OCI-LY1 (cell line): ENCODE data around the gene A2ML1.

Experiments
- H2AFZ ChIP-seq: fragments of 200-600 bp; sonication (generic), shearing (Covaris generic); 2 replicates; pipeline ENCODE4 v1.6.0; 2014; ENCODE audit warnings: antibody characterized with exemption, mild to moderate bottlenecking, low read length
- H3F3A ChIP-seq: fragments of 200-600 bp; sonication (generic), shearing (Covaris generic); 2 replicates; pipeline ENCODE4 v1.6.0; 2014; ENCODE audit warnings: mild to moderate bottlenecking, antibody characterized with exemption, low read length, moderate library complexity; ENCODE audit not compliant: insufficient read depth
- H3K27ac ChIP-seq: fragments of 200-600 bp; sonication (generic); 2 replicates; pipeline ENCODE4 v1.5.1; 2014; ENCODE audit warnings: low read length, mixed run types, mild to moderate bottlenecking, low read depth; ENCODE audit not compliant: poor library complexity, severe bottlenecking
- H3K27me3 ChIP-seq: fragments of 200-600 bp; sonication (generic); 2 replicates; pipeline ENCODE4 v1.6.0; 2014; ENCODE audit warnings: antibody characterized with exemption, mild to moderate bottlenecking, low read length, moderate library complexity; ENCODE audit not compliant: insufficient read depth
- H3K36me3 ChIP-seq: fragments of 200-600 bp; sonication (generic); 2 replicates; pipeline ENCODE4 v1.6.1; 2014; ENCODE audit warnings: mild to moderate bottlenecking, antibody characterized with exemption, low read length, moderate library complexity, mixed read lengths; ENCODE audit not compliant: insufficient read depth
- H3K4me1 ChIP-seq: fragments of 200-600 bp; sonication (generic); 2 replicates; pipeline ENCODE4 v1.5.1; 2014; ENCODE audit warnings: mild to moderate bottlenecking, low read length, moderate library complexity; ENCODE audit not compliant: insufficient read depth, severe bottlenecking
- H3K4me2 ChIP-seq: fragments of 200-600 bp; sonication (generic), shearing (Covaris generic); 2 replicates; pipeline ENCODE4 v1.6.1; 2014; ENCODE audit warnings: low read length
- H3K4me3 ChIP-seq: fragments of 200-600 bp; sonication (generic); 2 replicates; pipeline ENCODE4 v1.5.1; 2014; ENCODE audit warnings: low read length, low read depth, mild to moderate bottlenecking, mixed read lengths; ENCODE audit not compliant: poor library complexity, severe bottlenecking
- H3K79me2 ChIP-seq: fragments of 200-600 bp; shearing (Covaris generic); 2 replicates; pipeline ENCODE4 v1.6.1; 2016; ENCODE audit warnings: mixed run types, low read length, mixed read lengths; ENCODE audit not compliant: insufficient read depth
- H3K9ac ChIP-seq: fragments of 200-600 bp; sonication (generic), shearing (Covaris generic); 2 replicates; pipeline ENCODE4 v1.6.1; 2014; ENCODE audit warnings: mild to moderate bottlenecking, low read length, mixed read lengths
- H3K9me2 ChIP-seq: fragments of 200-600 bp; sonication (generic), shearing (Covaris generic); 2 replicates; pipeline ENCODE4 v1.6.1; 2014; ENCODE audit warnings: low read depth, mild to moderate bottlenecking, low read length, mixed read lengths
- H3K9me3 ChIP-seq: fragments of 200-600 bp; shearing (Covaris generic); 2 replicates; pipeline ENCODE4 v1.6.1; 2014; ENCODE audit warnings: low read length, mixed read lengths
- H4K20me1 ChIP-seq: fragments of 200-600 bp; sonication (generic), shearing (Covaris generic); 2 replicates; pipeline ENCODE4 v1.6.0; 2016; ENCODE audit warnings: mild to moderate bottlenecking, low read length; ENCODE audit not compliant: insufficient read depth
- CTCF ChIP-seq: fragments of 200-600 bp; sonication (generic), shearing (Covaris generic); IDR thresholded peaks from 2 replicates; pipeline ENCODE4 v1.5.1; 2017; ENCODE audit warnings: mild to moderate bottlenecking, antibody characterized with exemption, low read length, moderate library complexity, mixed read lengths
- EZH2 ChIP-seq: fragments of 200-600 bp; sonication (generic), shearing (Covaris generic); IDR thresholded peaks from 2 replicates; pipeline ENCODE4 v1.8.0; 2017; ENCODE audit warnings: borderline replicate concordance, mixed run types, mild to moderate bottlenecking, antibody characterized with exemption, low read length, moderate library complexity, mixed read lengths

A2ML1 gene

GRCh38 chr12:8903646-8904045 is 81.2 kb downstream of the A2ML1 start:
- Histone ChIP-seq H3K4me2 (no peak overlapping the region), H3K4me1 (peaks cover 9% of the 10 kb centered on the region), H3K27me3 (no peaks in the 10 kb centered on the region), H3K9me3 (no peaks in the 10 kb centered on the region), H3K9ac (no peak overlapping the region), H2AFZ (no peak overlapping the region), H3F3A (no peaks in the 10 kb centered on the region), H3K9me2 (no peaks in the 10 kb centered on the region), H3K79me2 (no peaks in the 10 kb centered on the region), H4K20me1 (no peaks in the 10 kb centered on the region), H3K4me3 (no peak overlapping the region), H3K36me3 (no peaks in the 10 kb centered on the region), H3K27ac (no peak overlapping the region)
- TF ChIP-seq CTCF = no peak
- TF ChIP-seq EZH2 = no peak

GRCh38 chr12:8904665-8905064 is 82.2 kb downstream of the A2ML1 start:
- H3K36me3 ChIP-seq = no peaks in the 10 kb centered on the region
- H2AFZ ChIP-seq = no peak overlapping the region
- no peaks in the 10 kb centered on the region for H3K27me3 ChIP-seq
- H4K20me1 ChIP-seq = no peaks in the 10 kb centered on the region
- no peak overlapping the region for H3K27ac ChIP-seq
- H3K4me2 ChIP-seq = no peak overlapping the region
- H3K9me3 ChIP-seq = no peaks in the 10 kb centered on the region
- no peak for TF ChIP-seq EZH2
- no peak for TF ChIP-seq CTCF
- H3K9me2 ChIP-seq = no peaks in the 10 kb centered on the region
- H3K9ac ChIP-seq = no peak overlapping the region
- H3F3A ChIP-seq = no peaks in the 10 kb centered on the region
- H3K4me1 ChIP-seq = peaks cover 9% of the 10 kb centered on the region
- no peak overlapping the region for H3K4me3 ChIP-seq
- no peaks in the 10 kb centered on the region for H3K79me2 ChIP-seq

GRCh38 chr12:8905546-8905945 is 83.1 kb downstream of the A2ML1 start:
- Histone ChIP-seq H3K4me2 (no peak overlapping the region), H3K27me3 (no peaks in the 10 kb centered on the region), H2AFZ (no peak overlapping the region), H4K20me1 (no peaks in the 10 kb centered on the region), H3K9me2 (no peaks in the 10 kb centered on the region), H3K36me3 (no peaks in the 10 kb centered on the region), H3K4me3 (no peak overlapping the region), H3F3A (no peaks in the 10 kb centered on the region), H3K79me2 (no peaks in the 10 kb centered on the region), H3K9me3 (no peaks in the 10 kb centered on the region), H3K4me1 (peaks cover 9% of the 10 kb centered on the region), H3K27ac (no peak overlapping the region), H3K9ac (no peak overlapping the region)
- no peak for TF ChIP-seq EZH2
- TF ChIP-seq CTCF = no peak
